ENCODE measurements around the gene ZNF683.
A peak's percentile ranks its signal among the peaks of the same experiment; 100 is the strongest.

Gene ZNF683

GRCh38 chr1:26328597-26328996 is 44.0 kb downstream of the ZNF683 start:
- TF ChIP-seq, protein P1, sequence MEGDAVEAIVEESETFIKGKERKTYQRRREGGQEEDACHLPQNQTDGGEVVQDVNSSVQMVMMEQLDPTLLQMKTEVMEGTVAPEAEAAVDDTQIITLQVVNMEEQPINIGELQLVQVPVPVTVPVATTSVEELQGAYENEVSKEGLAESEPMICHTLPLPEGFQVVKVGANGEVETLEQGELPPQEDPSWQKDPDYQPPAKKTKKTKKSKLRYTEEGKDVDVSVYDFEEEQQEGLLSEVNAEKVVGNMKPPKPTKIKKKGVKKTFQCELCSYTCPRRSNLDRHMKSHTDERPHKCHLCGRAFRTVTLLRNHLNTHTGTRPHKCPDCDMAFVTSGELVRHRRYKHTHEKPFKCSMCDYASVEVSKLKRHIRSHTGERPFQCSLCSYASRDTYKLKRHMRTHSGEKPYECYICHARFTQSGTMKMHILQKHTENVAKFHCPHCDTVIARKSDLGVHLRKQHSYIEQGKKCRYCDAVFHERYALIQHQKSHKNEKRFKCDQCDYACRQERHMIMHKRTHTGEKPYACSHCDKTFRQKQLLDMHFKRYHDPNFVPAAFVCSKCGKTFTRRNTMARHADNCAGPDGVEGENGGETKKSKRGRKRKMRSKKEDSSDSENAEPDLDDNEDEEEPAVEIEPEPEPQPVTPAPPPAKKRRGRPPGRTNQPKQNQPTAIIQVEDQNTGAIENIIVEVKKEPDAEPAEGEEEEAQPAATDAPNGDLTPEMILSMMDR (conservative IDR thresholded peaks at IDR 0.05): no peak
- H3K27ac ChIP-seq: no peak overlapping the region

DNA sequence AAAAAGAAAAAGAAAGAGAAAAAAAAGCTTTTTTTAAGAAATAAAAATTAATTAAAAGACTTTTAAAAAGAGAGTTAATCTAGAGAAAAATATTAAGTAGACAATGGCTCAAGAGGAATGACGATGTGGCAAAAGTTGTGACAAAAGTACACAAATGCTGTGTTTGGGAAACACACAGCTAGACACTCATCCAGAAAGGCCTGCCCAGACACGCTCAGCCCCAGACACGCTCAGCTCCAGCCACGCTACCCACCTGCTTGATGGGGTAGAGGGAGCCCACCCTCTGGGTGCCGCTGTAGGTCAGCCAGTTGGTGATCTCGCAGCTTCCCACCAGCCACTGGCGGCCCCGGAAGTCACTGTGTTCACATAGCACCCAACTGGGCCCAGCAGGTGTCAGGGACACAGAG is 44.6 kb downstream of the ZNF683 start:
- TF ChIP-seq, protein P1 (conservative IDR thresholded peaks at IDR 0.05): no peak
- H3K27ac ChIP-seq: no peak overlapping the region

GRCh38 chr1:26324550-26324949 is 48.0 kb downstream of the ZNF683 start:
- no peak overlapping the region for H3K27ac ChIP-seq
- TF ChIP-seq, protein P1 (conservative IDR thresholded peaks at IDR 0.05): no peak

GRCh38 chr1:26323382-26323781 is 49.2 kb downstream of the ZNF683 start:
- TF ChIP-seq, protein P1 (conservative IDR thresholded peaks at IDR 0.05): no peak
- H3K27ac ChIP-seq: no peak overlapping the region

DNA sequence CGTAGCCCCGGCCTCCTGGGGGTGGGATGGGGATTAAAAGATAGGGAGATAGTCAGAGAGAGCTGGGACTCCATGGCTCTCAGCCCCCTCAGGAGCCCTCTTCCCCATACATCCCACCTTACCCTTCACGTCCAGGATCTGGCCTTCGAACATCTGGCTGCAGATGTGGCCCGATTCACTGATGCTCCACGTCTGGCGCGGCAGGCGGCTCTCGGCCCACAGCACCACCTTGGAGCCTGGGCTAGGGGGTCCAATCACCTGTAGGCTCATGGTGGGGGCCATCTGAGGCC is 50.6 kb downstream of the ZNF683 start:
- TF ChIP-seq, protein P1 (conservative IDR thresholded peaks at IDR 0.05): no peak
- no peak overlapping the region for H3K27ac ChIP-seq

- no peak overlapping the region for H3K27ac ChIP-seq
- TF ChIP-seq, protein P1 (conservative IDR thresholded peaks at IDR 0.05): peak; percentile 86
These were observed 51.1 kb downstream of the ZNF683 start for GRCh38 chr1:26321315-26322041.

DNA sequence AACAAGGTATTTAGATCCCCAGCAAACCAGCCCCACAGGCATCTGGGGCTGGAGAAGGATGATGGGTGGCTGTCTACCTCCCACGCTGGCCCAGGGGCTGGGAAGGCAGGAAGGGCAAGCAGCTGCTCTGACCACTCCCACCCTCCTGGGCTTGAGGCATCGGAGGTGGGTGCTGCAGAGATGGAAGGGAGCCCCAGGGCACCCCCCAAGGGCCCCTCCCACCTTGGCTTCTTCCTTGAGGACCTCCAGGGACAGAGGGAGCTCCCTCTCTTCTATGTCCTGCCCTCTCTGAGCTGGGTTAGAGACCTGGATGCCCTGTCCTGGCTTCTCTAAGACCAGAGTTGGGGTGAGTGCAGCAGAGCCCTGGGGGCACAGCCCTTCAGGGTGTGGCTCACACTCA is 51.7 kb downstream of the ZNF683 start:
- TF ChIP-seq, protein P1 (conservative IDR thresholded peaks at IDR 0.05): no peak
- H3K27ac ChIP-seq: no peak overlapping the region
